ENCODE measurements around the gene PON2. TPM values are rescaled to one million over a fixed set of nuclear protein-coding genes. Genes with fewer than 3 reads are reported as not detected.

The PON2 gene
- total RNA-seq, 1 donor from 2014 or later: 92.3 TPM

DNA sequence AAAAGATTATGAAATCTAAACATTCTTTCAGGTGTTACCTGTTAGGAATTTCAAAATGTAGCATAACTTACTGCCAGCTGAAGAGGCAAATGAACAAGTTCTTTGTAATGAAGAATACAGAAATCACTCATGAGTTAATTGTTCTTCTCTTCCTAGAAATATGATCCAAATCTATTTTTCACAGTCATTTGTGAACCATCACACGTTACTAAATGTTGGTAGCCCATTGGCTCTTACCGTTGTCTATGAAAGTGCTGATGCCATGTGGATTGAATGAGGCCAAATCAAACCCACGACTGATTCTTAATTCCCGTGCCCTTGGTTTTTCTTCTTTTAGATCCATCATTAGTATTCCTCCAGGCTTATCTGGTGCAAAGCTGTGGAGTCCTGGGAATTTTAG is 22.8 kb downstream of the PON2 start:
- DNase-seq (ENCODE audit: low read depth, low spot score): no peak

DNA sequence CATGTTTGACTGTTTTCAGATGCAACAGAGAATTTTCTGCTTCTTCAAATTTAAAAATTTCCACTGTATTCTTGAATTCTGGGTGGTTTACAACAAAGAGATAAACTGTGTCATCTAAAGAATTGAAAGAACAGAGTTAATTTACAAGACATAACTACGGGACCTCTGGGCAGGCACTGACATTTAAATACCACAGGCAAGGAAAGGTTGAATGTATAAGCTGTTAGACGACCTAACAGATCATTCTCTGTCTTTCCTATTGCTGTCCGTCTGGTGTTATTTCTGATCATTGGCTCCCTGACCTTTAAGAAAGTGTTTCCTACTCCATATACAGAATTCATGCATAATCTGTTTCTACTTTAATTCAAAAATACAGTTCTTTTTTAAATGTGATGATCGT is 23.2 kb downstream of the PON2 start:
- Mint-ChIP-seq H3K4me3 (no peak overlapping the region), H3K27me3 (ENCODE audit: low read depth) (no peaks in the 10 kb centered on the region), H3K4me1 (peaks cover 12% of the 10 kb centered on the region), H3K36me3 (ENCODE audit: low read depth) (peaks cover 30% of the 10 kb centered on the region), H3K9me3 (no peaks in the 10 kb centered on the region), H3K27ac (ENCODE audit: unreplicated experiment) (no peak overlapping the region)
- no peak for DNase-seq (ENCODE audit: low read depth, low spot score)
- TF ChIP-seq, protein P1, sequence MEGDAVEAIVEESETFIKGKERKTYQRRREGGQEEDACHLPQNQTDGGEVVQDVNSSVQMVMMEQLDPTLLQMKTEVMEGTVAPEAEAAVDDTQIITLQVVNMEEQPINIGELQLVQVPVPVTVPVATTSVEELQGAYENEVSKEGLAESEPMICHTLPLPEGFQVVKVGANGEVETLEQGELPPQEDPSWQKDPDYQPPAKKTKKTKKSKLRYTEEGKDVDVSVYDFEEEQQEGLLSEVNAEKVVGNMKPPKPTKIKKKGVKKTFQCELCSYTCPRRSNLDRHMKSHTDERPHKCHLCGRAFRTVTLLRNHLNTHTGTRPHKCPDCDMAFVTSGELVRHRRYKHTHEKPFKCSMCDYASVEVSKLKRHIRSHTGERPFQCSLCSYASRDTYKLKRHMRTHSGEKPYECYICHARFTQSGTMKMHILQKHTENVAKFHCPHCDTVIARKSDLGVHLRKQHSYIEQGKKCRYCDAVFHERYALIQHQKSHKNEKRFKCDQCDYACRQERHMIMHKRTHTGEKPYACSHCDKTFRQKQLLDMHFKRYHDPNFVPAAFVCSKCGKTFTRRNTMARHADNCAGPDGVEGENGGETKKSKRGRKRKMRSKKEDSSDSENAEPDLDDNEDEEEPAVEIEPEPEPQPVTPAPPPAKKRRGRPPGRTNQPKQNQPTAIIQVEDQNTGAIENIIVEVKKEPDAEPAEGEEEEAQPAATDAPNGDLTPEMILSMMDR (conservative IDR thresholded peaks at IDR 0.05): no peak

More for the DNA sequence above, 22.8 kb downstream of the PON2 start:
- H3K27me3 Mint-ChIP-seq (ENCODE audit: low read depth): no peaks in the 10 kb centered on the region
- H3K27ac Mint-ChIP-seq (ENCODE audit: unreplicated experiment): no peak overlapping the region
- H3K9me3 Mint-ChIP-seq: no peaks in the 10 kb centered on the region
- no peak overlapping the region for H3K4me3 Mint-ChIP-seq
- H3K4me1 Mint-ChIP-seq: peaks cover 12% of the 10 kb centered on the region
- H3K36me3 Mint-ChIP-seq (ENCODE audit: low read depth): peaks cover 33% of the 10 kb centered on the region
- TF ChIP-seq, protein P1 (conservative IDR thresholded peaks at IDR 0.05): no peak

DNA sequence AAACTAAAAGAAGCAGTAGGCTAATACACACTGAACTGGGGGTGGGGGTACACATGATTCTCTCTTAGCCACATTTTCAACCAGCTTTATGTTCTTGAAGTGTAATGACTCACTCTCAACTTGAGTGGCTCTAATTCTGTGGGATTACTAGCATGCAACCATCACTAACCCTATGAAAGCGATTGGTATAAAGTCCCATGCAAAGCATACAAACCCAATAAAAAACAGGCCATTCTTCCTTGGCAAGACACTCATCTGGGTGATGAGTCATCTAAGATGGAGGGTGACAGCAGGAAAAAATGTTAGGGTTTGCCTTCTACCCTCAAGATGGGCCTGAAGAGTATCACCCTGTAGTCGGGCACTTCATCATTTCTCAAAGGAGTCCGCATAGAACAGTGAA is 23.8 kb downstream of the PON2 start:
- Mint-ChIP-seq H3K9me3 (no peaks in the 10 kb centered on the region), H3K27ac (ENCODE audit: unreplicated experiment) (no peak overlapping the region), H3K27me3 (ENCODE audit: low read depth) (no peaks in the 10 kb centered on the region), H3K36me3 (ENCODE audit: low read depth) (peaks cover 30% of the 10 kb centered on the region), H3K4me1 (peaks cover 12% of the 10 kb centered on the region), H3K4me3 (no peak overlapping the region)
- TF ChIP-seq, protein P1 (conservative IDR thresholded peaks at IDR 0.05): no peak
- no peak for DNase-seq (ENCODE audit: low read depth, low spot score)

DNA sequence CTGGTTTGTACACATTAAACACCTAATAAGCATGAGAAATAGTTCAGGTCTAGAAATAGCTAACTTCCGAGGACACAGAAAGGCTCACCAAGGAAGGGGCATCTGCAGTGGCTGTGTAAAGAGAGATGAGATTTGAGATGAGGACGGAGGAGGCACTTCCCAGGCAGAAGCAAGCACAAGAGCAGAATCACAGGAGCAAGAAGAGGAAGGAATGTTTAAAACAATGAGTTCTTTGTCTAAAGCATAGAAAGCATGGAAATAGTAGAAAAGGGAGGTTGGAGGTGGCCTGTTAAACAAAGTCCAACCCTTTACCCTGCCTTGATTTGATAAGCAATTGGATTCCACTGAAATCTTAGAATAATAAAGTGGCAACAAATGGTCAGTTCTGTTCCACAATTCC is 27.1 kb downstream of the PON2 start:
- Mint-ChIP-seq H3K36me3 (ENCODE audit: low read depth) (peaks cover 28% of the 10 kb centered on the region), H3K4me3 (no peak overlapping the region)
- TF ChIP-seq, protein P1 (conservative IDR thresholded peaks at IDR 0.05): no peak

DNA sequence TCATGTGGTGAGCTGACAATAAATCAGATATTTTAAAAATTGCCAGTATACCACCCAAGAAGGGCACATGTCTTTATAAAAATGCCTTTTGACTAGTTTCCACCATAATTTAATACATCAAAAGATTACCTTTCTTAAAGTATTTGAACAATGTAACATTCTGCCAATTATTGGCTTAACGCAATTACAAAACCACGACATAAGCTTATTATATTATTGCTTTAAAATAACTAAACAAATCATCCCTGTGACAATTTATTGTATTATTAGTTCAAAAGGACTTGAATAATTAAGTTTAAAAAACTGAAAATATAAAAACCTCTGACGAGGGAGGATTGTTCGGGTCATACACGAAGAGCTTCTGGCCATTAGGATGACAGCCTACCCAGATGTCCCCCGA is 29.0 kb downstream of the PON2 start:
- TF ChIP-seq, protein P1 (conservative IDR thresholded peaks at IDR 0.05): no peak
- Mint-ChIP-seq H3K9me3 (no peaks in the 10 kb centered on the region), H3K36me3 (ENCODE audit: low read depth) (peaks cover 25% of the 10 kb centered on the region), H3K27ac (ENCODE audit: unreplicated experiment) (no peak overlapping the region), H3K4me1 (peaks cover 19% of the 10 kb centered on the region), H3K4me3 (no peak overlapping the region), H3K27me3 (ENCODE audit: low read depth) (no peaks in the 10 kb centered on the region)
- DNase-seq (ENCODE audit: low read depth, low spot score): no peak

More for the DNA sequence above, 27.1 kb downstream of the PON2 start:
- Mint-ChIP-seq H3K27ac (ENCODE audit: unreplicated experiment) (peak overlapping the region; percentile 0), H3K27me3 (ENCODE audit: low read depth) (no peaks in the 10 kb centered on the region), H3K4me1 (peaks cover 19% of the 10 kb centered on the region), H3K9me3 (no peaks in the 10 kb centered on the region)
- DNase-seq (ENCODE audit: low read depth, low spot score): no peak

DNA sequence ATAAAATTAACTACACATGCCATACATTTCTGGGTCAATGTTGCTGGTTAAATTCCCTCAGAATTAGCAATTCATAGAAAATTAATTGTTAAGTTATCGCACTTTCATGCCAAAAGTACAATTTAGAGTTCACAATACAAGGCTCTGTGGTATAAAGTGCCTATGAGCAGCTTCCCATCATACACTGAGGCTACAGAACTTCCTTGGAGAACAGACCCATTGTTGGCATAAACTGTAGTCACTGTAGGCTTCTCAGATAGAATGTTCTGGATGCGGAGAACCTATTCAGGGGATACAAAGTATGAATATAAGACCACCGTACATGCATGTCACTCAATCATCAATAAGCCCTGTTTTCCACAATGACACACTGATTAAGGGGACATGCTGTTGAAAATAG is 29.6 kb downstream of the PON2 start:
- TF ChIP-seq, protein P1 (conservative IDR thresholded peaks at IDR 0.05): no peak
- H3K27ac Mint-ChIP-seq (ENCODE audit: unreplicated experiment): no peak overlapping the region
- no peak for DNase-seq (ENCODE audit: low read depth, low spot score)
- no peak overlapping the region for H3K4me3 Mint-ChIP-seq
- H3K4me1 Mint-ChIP-seq: peaks cover 19% of the 10 kb centered on the region
- no peaks in the 10 kb centered on the region for H3K27me3 Mint-ChIP-seq (ENCODE audit: low read depth)
- H3K9me3 Mint-ChIP-seq: no peaks in the 10 kb centered on the region
- peaks cover 21% of the 10 kb centered on the region for H3K36me3 Mint-ChIP-seq (ENCODE audit: low read depth)
